Stimulated activated CD4-positive, alpha-beta T cell treated with anti-CD3 and anti-CD28 coated beads, Interleukin-4, amount 100 ng/mL, for 48 hours (primary cell): ENCODE results near the gene SLCO3A1.
"Not testable (repeated sequence)": the region's sequence is repeated elsewhere in the genome, so short reads cannot be mapped to it uniquely, and the experiment has no call there.

ENCODE experiments used
- DNase-seq, 2 donors: peaks; one replicate each; pipeline ENCODE4 v3.0.0-alpha.2; 2020; ENCODE audit warnings: low read depth in 2 of 2

SLCO3A1 gene

GRCh38 chr15:92161039-92161670 is 307.6 kb downstream of the SLCO3A1 start:
- DNase-seq: no peak

GRCh38 chr15:92162657-92163056 is 309.1 kb downstream of the SLCO3A1 start:
- no peak for DNase-seq

DNA sequence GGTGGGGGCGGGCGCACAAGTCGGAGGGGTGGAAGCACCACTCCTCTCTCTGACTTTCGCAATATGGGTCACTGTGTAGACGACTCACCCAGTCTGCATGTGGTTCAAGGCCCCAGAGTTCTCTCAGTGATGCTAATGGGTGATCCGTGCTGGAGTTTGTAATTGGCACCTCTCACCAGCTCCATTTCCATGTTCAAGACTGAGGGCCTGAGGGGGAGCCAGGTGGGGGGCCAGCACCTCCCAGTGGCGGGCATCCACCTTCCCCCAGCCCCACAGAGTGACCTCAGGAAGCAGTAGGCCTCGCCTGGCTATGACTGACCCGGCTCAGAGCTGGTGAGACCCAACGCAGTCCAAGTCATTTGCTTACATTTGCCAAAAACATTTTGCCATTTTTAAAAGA is 310.1 kb downstream of the SLCO3A1 start:
- no peak for DNase-seq

DNA sequence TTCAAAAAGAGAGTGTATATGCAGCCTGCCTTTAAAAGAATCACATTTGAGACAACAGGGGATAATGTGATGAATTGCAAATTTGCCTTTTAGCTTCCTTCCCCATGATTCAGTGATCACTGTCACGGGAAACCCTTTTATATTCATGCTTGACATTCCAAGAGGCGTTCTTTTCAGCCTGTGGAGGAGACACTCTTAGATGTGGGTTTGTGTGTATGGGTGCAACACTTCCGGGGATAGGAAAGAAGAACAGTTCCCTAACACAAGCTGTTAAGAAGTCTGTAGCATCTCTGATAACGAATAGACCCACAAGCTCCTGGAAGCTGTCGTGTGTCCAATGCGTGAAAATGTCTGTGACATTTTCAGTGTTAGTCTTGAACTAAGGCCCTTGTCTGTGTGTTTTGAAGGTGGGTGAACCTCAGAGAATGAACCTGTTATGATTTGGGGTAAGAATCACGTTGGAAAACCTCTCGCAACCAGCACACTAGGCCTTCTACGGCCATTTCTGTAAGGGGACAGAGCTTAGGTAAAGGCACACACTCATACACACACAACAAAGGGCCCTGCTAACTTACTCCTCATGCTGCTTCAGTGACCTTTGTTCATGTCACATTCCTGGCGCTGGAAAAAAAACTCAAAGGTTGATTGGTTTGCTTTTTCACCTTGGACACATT is 311.0 kb downstream of the SLCO3A1 start:
- no peak for DNase-seq

- DNase-seq: no peak
Observed at GRCh38 chr15:92165001-92165346, 311.5 kb downstream of the SLCO3A1 start.

DNA sequence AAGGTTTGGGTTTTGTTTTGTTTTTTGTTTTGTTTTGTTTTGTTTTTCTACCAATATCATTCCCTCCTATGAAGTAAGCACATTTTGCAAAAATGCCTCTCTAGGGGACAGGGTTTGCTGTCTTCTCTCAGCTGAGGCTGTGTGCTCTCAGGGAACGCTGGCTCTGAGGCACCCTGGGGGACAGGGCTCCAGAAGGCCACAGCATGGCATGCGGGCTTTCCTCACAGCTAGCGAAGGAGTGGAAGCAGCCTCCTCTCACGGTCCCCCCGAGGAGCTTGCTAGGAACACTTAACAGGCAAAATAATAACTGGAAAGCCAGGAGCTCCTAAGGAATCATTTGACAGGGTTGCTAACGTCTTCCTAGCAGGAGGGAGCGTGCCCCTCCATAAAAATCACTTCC is 312.5 kb downstream of the SLCO3A1 start:
- DNase-seq: no peak

DNA sequence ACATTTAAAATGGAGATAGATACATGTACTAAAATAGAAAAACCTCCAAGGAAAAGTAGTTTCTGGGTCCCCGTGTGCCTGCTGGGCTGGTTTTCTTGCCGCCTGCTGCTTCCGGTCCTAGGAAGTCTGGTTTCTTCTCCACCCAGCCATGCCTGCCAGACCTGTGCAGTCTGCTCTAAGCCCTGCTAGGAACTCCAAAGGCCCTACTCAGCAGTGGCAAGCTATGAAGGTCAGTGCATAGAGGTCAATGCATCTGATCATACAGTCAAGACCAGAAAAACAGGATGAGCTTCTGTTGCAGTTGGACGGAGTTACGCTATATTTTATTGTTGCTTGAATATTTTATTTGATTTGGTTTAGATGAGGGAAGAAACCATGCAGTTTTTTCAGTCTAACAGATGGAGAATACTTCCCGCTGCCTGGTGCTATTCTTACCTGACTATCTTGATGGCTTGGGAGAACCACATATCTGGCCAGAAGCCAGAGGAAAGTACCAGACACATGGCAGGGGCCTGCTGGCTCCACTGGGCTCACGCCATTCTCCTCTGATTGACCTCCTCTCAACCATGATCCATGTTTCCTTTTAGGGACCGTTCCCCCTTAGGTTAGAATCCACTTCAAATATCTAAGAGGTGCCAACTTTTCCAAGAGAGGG is 313.4 kb downstream of the SLCO3A1 start:
- no peak for DNase-seq

DNA sequence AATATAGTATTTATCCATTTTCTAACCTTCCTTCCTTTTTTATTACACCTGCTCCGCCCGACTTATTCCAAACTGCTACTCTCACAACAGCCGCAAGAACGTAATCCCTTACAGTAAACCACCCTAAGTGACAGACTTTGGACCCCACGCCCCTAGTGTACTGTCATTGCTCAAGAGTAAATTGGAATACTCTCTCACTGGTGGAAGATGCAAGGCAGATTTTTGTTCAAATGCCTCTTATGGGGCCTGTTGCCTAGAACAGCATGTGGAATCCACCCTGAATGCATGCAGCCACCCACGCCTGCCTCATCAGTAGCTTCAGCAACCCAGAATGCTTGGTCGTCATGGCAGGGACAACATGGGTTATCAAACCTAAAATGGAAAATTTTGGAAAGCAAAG is 313.9 kb downstream of the SLCO3A1 start:
- no peak for DNase-seq

- DNase-seq: no peak
Observed at GRCh38 chr15:92168066-92168683, 314.7 kb downstream of the SLCO3A1 start.

DNA sequence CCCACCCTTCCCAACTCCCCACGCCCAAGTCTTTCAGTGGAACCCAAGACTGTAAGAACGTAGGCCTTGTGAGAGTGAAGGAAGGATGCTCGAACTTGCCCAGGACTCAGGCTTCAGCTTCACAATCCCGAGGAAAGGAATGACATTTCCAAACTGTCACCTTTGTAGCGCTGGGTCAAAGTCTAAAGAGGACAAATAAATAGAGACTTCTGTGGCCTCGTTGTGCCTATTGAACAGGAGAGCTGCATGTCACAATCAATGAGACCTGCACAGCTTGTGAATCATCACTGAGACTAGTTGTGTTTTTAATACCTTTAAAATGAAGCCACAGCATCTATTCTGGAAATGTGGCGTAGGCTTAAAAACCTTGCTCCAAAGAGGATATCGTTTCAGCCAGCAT is 317.4 kb downstream of the SLCO3A1 start:
- DNase-seq: no peak

DNA sequence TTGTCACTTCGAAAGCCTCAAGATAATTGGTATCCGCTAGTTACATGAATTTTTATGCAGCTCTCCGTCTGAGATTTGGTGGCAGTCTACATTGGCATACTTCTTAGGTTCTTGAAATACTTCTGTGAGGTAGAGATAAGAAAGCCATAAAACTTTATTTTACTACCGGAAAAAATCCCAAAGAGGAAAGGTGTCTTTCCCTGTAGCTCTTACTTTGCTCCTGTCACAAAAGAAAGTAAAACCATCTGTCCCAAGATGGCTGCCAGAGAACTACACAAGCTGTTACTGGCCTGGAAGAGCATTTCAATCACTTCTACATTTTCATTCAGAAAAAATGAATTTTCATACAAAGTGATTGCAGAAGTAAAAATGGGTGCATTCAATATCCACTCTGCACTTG is 325.4 kb downstream of the SLCO3A1 start:
- DNase-seq: no peak

- no peak for DNase-seq
Observed at GRCh38 chr15:92184142-92184541, 330.6 kb downstream of the SLCO3A1 start.

DNA sequence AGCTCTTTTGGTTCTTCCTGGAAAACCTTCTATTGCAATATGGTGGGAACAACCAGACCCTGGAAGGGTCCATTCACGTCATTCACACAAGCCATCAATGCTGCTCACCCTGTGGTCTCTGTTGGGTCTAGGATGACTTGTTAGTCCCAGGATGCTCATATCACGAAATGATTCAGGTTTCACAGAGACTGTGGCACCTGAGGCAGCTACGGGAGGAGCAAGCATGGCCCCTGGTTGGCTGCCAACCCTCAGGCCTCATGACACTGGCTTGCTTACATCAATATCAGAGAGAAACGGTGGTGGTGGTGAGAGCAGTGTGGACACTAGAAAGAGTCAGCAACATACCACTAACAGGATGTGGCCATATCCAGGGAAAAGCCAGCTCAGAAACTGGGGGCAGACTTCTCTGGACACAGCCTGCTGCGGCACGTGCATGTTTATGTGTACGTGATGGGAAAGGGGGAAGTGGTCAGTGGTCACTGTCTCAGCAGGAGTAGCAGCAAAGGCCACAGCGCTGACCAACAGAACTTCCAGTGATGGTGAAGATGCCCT is 331.2 kb downstream of the SLCO3A1 start:
- DNase-seq: no peak

GRCh38 chr15:92187975-92188374 is 334.5 kb downstream of the SLCO3A1 start:
- DNase-seq: no peak

DNA sequence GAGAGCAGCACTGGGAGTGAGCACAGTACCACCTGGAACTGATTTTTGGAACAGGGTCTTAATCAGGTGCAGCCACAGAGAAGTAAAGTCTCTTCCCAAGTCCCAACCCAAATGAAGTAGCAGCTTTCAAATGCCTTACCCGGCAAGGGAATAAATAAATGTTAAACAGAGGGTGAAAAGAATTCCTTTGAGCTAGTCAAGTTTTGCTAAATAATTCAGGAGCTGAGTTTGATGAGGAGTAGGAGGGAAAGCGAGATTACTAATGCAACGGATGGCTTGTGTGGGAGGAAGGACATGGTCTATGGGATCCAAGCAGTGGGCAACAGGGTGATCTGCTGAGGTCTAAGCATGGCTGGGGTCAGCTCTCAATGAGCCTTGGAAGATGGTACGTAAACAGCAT is 335.7 kb downstream of the SLCO3A1 start:
- DNase-seq: no peak

DNA sequence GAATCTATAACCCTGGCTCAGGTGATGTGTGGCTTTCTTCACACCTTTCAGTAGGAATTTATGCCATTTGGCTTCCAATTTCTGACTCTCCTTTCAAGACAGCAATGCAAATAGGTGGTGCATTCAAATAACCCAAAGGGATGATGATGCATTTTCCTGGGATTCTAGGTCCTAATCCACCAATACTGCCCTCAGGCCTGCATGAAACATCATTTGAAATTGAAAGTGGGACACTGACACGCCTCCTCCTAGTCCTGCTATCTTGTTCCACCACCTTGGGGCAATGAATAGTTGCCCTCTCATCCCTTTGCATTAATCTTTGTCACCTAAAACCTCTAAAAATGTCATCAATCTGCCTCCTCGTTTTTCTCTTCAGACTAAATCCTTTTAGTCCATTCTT is 341.7 kb downstream of the SLCO3A1 start:
- no peak for DNase-seq

DNA sequence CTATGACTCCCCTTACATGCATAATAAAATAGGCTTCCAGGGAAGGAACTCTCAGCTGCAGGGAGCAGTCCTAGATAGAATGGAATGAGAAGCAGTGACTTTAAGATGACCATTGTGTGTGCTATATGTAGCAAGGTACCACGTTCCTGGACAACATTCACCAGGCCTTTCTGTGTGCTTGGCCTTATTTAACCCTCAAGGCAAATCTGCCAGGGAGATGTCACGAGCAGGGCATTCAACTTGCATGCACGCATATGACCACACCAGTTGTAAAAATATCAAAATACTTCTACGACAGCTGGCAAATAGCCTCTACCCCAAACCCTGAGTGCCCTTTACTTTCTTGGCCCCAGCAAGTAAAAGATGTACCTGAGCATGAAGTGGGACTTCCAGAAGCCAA is 342.8 kb downstream of the SLCO3A1 start:
- no peak for DNase-seq

GRCh38 chr15:92197746-92198145 is 344.2 kb downstream of the SLCO3A1 start:
- no peak for DNase-seq

DNA sequence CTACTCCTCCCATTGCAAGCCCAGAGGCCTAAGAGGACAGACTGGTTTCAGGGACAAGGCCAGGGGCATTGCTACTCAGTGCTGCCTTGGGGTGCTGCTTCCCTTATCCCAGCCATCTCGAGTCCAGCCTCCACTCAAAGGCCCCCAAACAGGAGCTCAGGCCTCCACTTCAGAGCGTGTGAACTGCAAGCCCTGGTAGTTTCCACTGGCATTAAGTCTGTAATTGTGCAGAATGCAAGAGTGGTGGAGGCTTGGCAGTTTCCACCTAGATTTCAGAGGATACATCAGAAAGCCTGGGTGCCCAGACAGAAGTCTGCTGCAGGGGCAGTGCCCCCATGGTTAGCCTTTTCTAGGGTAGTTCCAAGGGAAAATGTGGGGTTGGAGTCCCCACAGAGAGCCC is 347.4 kb downstream of the SLCO3A1 start:
- DNase-seq: no peak

DNA sequence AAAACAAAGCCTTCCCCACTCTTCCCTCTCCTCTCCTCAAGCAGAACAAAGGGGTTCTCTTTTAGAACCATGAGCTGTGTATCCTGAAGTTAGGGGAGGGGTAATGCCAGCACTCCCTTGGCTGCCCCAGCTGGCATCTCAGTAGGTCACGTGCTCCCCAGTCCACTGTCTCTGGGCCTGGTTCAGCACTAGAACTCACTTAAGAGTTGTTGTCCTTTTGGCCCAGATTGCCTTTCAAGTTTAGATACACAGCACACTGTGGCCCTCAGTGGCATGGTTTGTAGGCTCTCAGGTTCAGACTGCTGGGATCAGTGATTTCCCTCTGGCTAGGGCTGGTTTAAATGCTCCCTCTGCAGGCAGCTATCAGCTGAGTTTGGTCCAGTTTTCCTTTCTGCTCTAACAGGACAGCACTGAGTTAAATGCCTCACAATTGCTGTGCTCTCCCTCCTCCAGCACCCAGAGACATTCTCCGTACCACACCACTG is 351.8 kb downstream of the SLCO3A1 start:
- DNase-seq: no peak

GRCh38 chr15:92207601-92208000 is 354.1 kb downstream of the SLCO3A1 start:
- not testable (repeated sequence) for DNase-seq
